RPMI8226 (cell line): Measurements from ENCODE around the gene C1orf52.
"Not testable (repeated sequence)": the region's sequence is repeated elsewhere in the genome, so short reads cannot be mapped to it uniquely, and the experiment has no call there.

ENCODE experiments used
- DNase-seq: peaks from one replicate; pipeline ENCODE4 v3.0.0-alpha.2; 2015

C1orf52 gene

GRCh38 chr1:85276978-85277639, 17.6 kb upstream of the C1orf52 start:
- DNase-seq = no peak

GRCh38 chr1:85276215-85276977, 16.9 kb upstream of the C1orf52 start, which contains the start of gene BCL10:
Gene BCL10 (minus strand): TSS chr1:85276632. CDS start chr1:85276352, 280 bp downstream.
- peak; percentile 95 for DNase-seq

- no peak for DNase-seq
Observed at GRCh38 chr1:85275701-85276214, 16.3 kb upstream of the C1orf52 start.

- no peak for DNase-seq
Observed at GRCh38 chr1:85274969-85275453, 15.5 kb upstream of the C1orf52 start.

GRCh38 chr1:85273397-85273796, 13.9 kb upstream of the C1orf52 start:
- no peak for DNase-seq

- no peak for DNase-seq
Observed at GRCh38 chr1:85268801-85269585, 9.5 kb upstream of the C1orf52 start.

GRCh38 chr1:85267313-85267712, 7.9 kb upstream of the C1orf52 start:
- DNase-seq = no peak

- no peak for DNase-seq
Observed at GRCh38 chr1:85264150-85264549, 4.7 kb upstream of the C1orf52 start.

GRCh38 chr1:85262985-85263384, 3.5 kb upstream of the C1orf52 start:
- no peak for DNase-seq

- DNase-seq = no peak
Observed at GRCh38 chr1:85259912-85260274, 431 bp upstream of the C1orf52 start.

GRCh38 chr1:85258536-85259117, 835 bp downstream of the C1orf52 start:
- no peak for DNase-seq

GRCh38 chr1:85249042-85249441, 10.4 kb downstream of the C1orf52 start:
- not testable (repeated sequence) for DNase-seq

GRCh38 chr1:85245891-85246290, 13.6 kb downstream of the C1orf52 start:
- no peak for DNase-seq

- no peak for DNase-seq
Observed at GRCh38 chr1:85245456-85245855, 14.0 kb downstream of the C1orf52 start.

- DNase-seq = no peak
Observed at GRCh38 chr1:85244271-85245061, 15.0 kb downstream of the C1orf52 start.

- no peak for DNase-seq
Observed at GRCh38 chr1:85243372-85243771, 16.1 kb downstream of the C1orf52 start.

GRCh38 chr1:85240643-85241042, 18.8 kb downstream of the C1orf52 start:
- DNase-seq = no peak

GRCh38 chr1:85240174-85240601, 19.3 kb downstream of the C1orf52 start:
- no peak for DNase-seq

- DNase-seq = no peak
Observed at GRCh38 chr1:85237613-85238012, 21.8 kb downstream of the C1orf52 start.

- no peak for DNase-seq
Observed at GRCh38 chr1:85230305-85230977, 29.0 kb downstream of the C1orf52 start.

GRCh38 chr1:85229574-85230097, 29.8 kb downstream of the C1orf52 start:
- no peak for DNase-seq
